OCI-LY7 (cell line): ENCODE measurements around the gene HELZ.

Experiments
- CTCF ChIP-seq: fragments of 200-600 bp; sonication (generic); conservative IDR thresholded peaks from 2 replicates; pipeline ENCODE4 v1.5.1; 2014; ENCODE audit warnings: mild to moderate bottlenecking, antibody characterized with exemption, low read length, moderate library complexity, mixed read lengths
- EZH2phosphoT487 ChIP-seq: fragments of 200-600 bp; sonication (generic); IDR thresholded peaks from 2 replicates; pipeline ENCODE4 v1.6.1; 2018; ENCODE audit warnings: low read depth, borderline replicate concordance, mild to moderate bottlenecking, mixed run types, antibody characterized with exemption, low read length, moderate library complexity, mixed read lengths

DNA sequence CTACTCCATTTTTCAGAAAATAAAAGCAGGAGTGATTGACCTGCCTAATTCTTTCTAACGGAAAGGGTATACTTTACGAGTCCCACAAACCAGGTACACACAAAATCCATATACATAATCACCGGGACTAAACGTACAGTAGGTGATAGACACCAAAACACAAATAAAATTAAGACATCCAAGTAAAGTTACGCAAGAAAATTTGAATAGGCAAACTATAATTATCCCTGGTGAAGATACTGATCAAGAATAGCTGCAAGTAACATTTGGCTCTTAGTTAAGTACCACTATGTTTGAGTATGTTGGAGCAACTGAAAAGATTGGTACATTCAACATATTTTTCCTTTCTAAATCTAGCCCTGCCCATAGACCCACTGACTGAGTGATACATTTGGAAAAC is 1.7 kb downstream of the HELZ start:
- TF ChIP-seq CTCF (no peak), EZH2phosphoT487 (no peak)
